Body of pancreas (tissue), 4 donors: ENCODE data around the gene GSE1. TPM values are rescaled to one million over a fixed set of nuclear protein-coding genes. Genes with fewer than 3 reads are reported as not detected.

Experiments
- ATAC-seq: fragments of 150-250 bp; one replicate; pipeline ENCODE4 v1.9.1; 2016
- DNase-seq, 4 donors: peaks; one replicate each; pipeline ENCODE4 v3.0.0-alpha.2; 2019
- H3K27ac ChIP-seq, 4 donors: fragments of 200-600 bp; sonication (generic); 1 replicate in 3 of 4; 2 replicates in 1 of 4; pipeline versions ENCODE4 v1.5.1 to v1.6.1; 2016 to 2019; ENCODE audit warnings: mild to moderate bottlenecking in 1 of 4, mixed read lengths in 1 of 4, moderate library complexity in 1 of 4
- H3K27me3 ChIP-seq, 2 donors: fragments of 200-600 bp; sonication (generic); one replicate each; pipeline ENCODE4 v1.6.0; 2016; ENCODE audit warnings: mild to moderate bottlenecking in 1 of 2
- H3K36me3 ChIP-seq, 2 donors: fragments of 200-600 bp; sonication (generic); replicated peaks in 1 of 2; 2 replicates each; pipeline ENCODE4 v1.5.1; 2016; ENCODE audit warnings: low read depth in 2 of 2; ENCODE audit not compliant: insufficient read depth in 1 of 2
- H3K4me1 ChIP-seq: fragments of 200-600 bp; sonication (generic); one replicate; pipeline ENCODE4 v1.6.0; 2016
- H3K4me3 ChIP-seq, 2 donors: fragments of 200-600 bp; sonication (generic); 1 replicate in 1 of 2; 2 replicates in 1 of 2; pipeline ENCODE4 v1.5.1; 2016 to 2019
- H3K9me3 ChIP-seq, 3 donors: fragments of 200-600 bp; sonication (generic); 1 replicate in 2 of 3; 2 replicates in 1 of 3; pipeline ENCODE4 v1.5.1; 2016
- POLR2A ChIP-seq, 3 donors: fragments of 450-650 bp; IDR thresholded peaks; one replicate each; pipeline ENCODE4 v1.6.1; 2016; ENCODE audit warnings: antibody characterized with exemption in 3 of 3, mild to moderate bottlenecking in 2 of 3
- WGBS, 2 donors: methylation state at CpG; one replicate each; pipeline ENCODE4 v1.1.5; 2017; 5-methylcytosine and 5-hydroxymethylcytosine counted together
- intact Hi-C: fragments of 100-400 bp; cut with DNase I; formaldehyde crosslinking; loops from one replicate; pipeline ENCODE4 v1.15.1; 2023
- total RNA-seq, 2 donors: library from RNA; depleted of rRNA; stranded (reverse); fragments of >200 nt; gene quantifications; one replicate each; pipeline ENCODE4 v1.1.0, GENCODE V29; 2016
- TF ChIP-seq, protein P1 (sequence below), 7 experiments: fragments of 450-650 bp in 4 of 7; fragments of 200-600 bp in 3 of 7; sonication (generic) in 3 of 7; IDR thresholded peaks; one replicate each; pipeline ENCODE4 v1.5.1; 2016 to 2019; ENCODE audit warnings: antibody characterized with exemption in 7 of 7

Gene GSE1
- total RNA-seq, 2 donors from 2014 or later: 76.5 to 221 TPM

DNA sequence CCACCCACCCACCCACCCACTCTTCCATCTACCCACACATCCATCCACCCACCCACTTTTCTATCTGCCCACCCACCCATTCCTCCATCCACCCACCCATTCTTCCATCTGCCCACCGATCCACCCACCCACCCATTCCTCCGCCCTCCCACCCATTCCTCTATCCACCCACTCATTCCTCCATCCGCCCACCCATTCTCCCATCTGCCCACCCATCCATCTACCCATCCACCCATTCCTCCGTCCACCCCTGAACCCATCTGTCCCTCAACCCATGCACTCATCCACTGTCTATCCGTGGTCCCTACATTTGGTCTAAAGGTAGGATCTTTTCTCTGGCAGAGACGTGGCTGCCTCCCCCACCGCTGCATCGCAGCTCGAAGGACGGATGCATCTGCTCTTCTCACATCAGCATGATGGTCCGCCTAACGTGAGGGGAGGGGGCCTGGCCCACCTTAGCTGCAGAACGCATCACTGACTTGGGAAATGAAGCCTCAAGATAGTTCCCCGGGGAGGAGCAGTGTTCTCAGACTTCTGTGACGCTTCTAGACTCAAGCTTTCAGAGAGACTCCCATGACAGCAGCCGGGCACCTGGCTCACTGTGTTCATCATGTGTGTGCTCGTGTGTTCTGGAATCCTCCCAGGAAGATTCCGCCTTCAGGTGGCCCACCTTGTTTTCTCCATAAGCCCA is 17.2 kb upstream of the GSE1 start:
- Histone ChIP-seq H3K9me3 (no peaks in the 10 kb centered on the region), H3K27me3 (no peaks in the 10 kb centered on the region), H3K4me1 (peaks cover 35% of the 10 kb centered on the region), H3K36me3 (no peaks in the 10 kb centered on the region), H3K27ac (no peak overlapping the region), H3K4me3 (no peak overlapping the region)
- 89 to 93% methylated on average over 16 to 18 of the region's 18 CpGs for WGBS, 2 donors
- TF ChIP-seq, protein P1, sequence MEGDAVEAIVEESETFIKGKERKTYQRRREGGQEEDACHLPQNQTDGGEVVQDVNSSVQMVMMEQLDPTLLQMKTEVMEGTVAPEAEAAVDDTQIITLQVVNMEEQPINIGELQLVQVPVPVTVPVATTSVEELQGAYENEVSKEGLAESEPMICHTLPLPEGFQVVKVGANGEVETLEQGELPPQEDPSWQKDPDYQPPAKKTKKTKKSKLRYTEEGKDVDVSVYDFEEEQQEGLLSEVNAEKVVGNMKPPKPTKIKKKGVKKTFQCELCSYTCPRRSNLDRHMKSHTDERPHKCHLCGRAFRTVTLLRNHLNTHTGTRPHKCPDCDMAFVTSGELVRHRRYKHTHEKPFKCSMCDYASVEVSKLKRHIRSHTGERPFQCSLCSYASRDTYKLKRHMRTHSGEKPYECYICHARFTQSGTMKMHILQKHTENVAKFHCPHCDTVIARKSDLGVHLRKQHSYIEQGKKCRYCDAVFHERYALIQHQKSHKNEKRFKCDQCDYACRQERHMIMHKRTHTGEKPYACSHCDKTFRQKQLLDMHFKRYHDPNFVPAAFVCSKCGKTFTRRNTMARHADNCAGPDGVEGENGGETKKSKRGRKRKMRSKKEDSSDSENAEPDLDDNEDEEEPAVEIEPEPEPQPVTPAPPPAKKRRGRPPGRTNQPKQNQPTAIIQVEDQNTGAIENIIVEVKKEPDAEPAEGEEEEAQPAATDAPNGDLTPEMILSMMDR (IDR thresholded peaks at IDR 0.05): no peak
- no peak for TF ChIP-seq POLR2A (IDR thresholded peaks at IDR 0.05)
- intact Hi-C loops: no loop called here
- no peak for DNase-seq
- no peak for ATAC-seq

DNA sequence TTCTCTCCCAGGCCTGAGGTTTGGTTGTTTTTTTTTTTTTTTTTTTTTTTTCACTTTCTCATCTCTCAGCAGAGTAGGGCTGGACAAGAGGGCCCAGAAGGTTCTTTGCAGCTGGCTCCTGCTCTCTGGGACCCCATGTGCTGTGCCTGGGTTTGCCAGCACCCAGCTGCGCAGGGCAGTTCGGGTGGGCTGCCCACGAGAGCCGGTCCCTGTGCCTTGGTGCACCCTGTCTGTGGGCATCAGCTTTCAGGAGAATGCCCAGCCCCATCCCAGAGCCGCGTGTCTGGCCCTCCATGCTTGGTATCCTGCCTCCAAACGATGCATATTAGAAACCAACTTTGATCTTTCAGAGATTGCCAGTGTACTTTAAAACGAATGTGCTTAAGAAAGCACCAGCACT is 15.0 kb upstream of the GSE1 start:
- 80 to 95% methylated on average over 1 to 8 of the region's 8 CpGs for WGBS, 2 donors
- TF ChIP-seq, protein P1 (IDR thresholded peaks at IDR 0.05): no peak
- no peak for TF ChIP-seq POLR2A (IDR thresholded peaks at IDR 0.05)
- H3K4me1 ChIP-seq: peaks cover 48% of the 10 kb centered on the region
- no peak overlapping the region for H3K4me3 ChIP-seq
- DNase-seq: no peak
- ATAC-seq: no peak
- no peaks in the 10 kb centered on the region for H3K9me3 ChIP-seq
- intact Hi-C loops: no loop called here
- H3K36me3 ChIP-seq: no peaks in the 10 kb centered on the region
- H3K27ac ChIP-seq: no peak overlapping the region
- H3K27me3 ChIP-seq: no peaks in the 10 kb centered on the region

DNA sequence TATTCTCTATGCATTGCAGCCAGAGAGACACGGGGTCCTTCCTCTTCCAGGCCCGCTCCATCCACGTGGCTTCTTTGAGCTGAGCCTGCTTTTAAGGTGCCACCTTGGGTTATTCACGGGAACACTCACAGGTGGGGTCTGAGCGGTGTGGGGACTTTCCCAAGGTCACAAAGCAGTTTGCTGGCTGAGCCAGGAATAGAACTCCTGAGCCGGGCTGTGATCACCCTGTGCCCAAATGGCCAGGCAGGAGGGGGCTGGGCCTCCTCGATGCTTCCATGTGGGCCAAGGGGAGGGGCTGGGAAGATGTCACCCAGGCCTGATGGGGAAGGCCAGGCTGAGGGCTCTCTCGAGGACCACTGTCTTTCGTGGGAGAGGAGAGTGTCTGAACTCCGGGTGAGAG is 13.0 kb upstream of the GSE1 start:
- no peak for TF ChIP-seq POLR2A (IDR thresholded peaks at IDR 0.05)
- TF ChIP-seq, protein P1 (IDR thresholded peaks at IDR 0.05): no peak
- Histone ChIP-seq H3K27me3 (no peaks in the 10 kb centered on the region), H3K36me3 (no peaks in the 10 kb centered on the region), H3K27ac (peak overlapping the region; percentile 55 to 91 (median 74)), H3K9me3 (no peaks in the 10 kb centered on the region), H3K4me1 (peaks cover 54% of the 10 kb centered on the region), H3K4me3 (no peak overlapping the region)
- intact Hi-C loops: no loop called here
- DNase-seq (peak; percentile 55 to 83 (median 80)), ATAC-seq (peak; percentile 54)
- 19 to 32% methylated on average over 7 to 10 of the region's 10 CpGs for WGBS, 2 donors

DNA sequence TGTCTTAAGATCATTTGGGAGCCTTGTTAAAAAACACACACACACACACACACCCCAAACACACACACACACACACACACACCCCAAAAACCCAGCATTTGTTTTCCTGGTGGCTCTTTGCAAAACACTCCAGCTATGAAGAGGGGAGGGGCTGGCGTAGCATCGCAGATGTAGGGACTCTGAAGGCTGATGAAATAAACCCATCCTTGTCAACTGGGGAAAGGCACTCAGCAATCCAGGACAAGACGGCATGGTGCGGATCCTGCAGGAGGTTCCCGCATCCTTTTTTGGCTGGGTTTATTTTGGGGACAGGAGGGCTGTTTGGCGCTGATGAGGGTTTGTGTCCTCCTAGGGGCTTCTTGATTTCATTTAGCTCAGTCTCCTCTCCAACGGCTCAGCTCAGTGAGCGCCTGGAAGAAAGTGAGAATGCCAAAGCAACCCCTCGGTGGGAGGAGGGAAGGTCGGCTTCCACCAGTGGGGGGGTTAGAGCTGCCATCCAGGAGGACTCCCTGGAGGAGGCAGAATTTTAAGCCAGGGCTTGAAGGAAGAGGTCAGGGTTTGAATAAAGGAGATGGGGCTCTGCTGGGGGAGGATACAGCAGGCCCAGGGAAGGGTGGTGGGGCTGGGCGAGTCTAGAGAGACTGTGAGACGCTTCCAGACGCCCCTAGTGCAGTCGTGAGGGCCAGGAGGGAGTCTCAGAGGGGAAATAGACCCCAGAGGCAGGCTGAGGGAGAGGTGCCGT is 12.4 kb upstream of the GSE1 start:
- WGBS, 2 donors: 82 to 84% methylated on average over 15 of the region's 15 CpGs
- Histone ChIP-seq H3K4me3 (no peak overlapping the region), H3K27ac (peak overlapping the region in 3 of 4 donors; percentile 72 to 91 (median 81)), H3K27me3 (no peaks in the 10 kb centered on the region), H3K4me1 (peaks cover 60% of the 10 kb centered on the region), H3K9me3 (no peaks in the 10 kb centered on the region), H3K36me3 (no peaks in the 10 kb centered on the region)
- intact Hi-C loops: no loop called here
- DNase-seq: no peak
- TF ChIP-seq, protein P1 (IDR thresholded peaks at IDR 0.05): no peak
- no peak for TF ChIP-seq POLR2A (IDR thresholded peaks at IDR 0.05)
- no peak for ATAC-seq
